Liver (tissue), 3 donors: ENCODE results near the gene SETD1B.

Experiments
- ATF3 ChIP-seq: IDR thresholded peaks from 2 replicates; pipeline ENCODE4 v1.6.1; 2016; ENCODE audit warnings: antibody characterized with exemption
- RAD21 ChIP-seq, 2 donors: IDR thresholded peaks; 2 replicates each; pipeline ENCODE4 v1.6.1; 2016; ENCODE audit warnings: antibody characterized with exemption in 2 of 2, mild to moderate bottlenecking in 2 of 2
- RXRA ChIP-seq, 2 donors: IDR thresholded peaks; 2 replicates each; pipeline ENCODE4 v1.6.1; 2017 to 2018; ENCODE audit warnings: antibody characterized with exemption in 2 of 2, mild to moderate bottlenecking in 1 of 2
- TAF1 ChIP-seq: conservative IDR thresholded peaks from 2 replicates; pipeline ENCODE4 v1.6.1; 2016; ENCODE audit warnings: antibody characterized with exemption, mild to moderate bottlenecking
- TF ChIP-seq, protein P1 (sequence below): fragments of 150-350 bp; IDR thresholded peaks from 2 replicates; pipeline ENCODE4 v1.5.1; 2017; ENCODE audit warnings: improper control_type of control experiment, low read depth, low read length; ENCODE audit not compliant: missing input control
- TF ChIP-seq, protein P2 (sequence below): IDR thresholded peaks from 2 replicates; pipeline ENCODE4 v1.6.1; 2016; ENCODE audit warnings: antibody characterized with exemption
- donor health status: healthy.
- donor health status: healthy.

DNA sequence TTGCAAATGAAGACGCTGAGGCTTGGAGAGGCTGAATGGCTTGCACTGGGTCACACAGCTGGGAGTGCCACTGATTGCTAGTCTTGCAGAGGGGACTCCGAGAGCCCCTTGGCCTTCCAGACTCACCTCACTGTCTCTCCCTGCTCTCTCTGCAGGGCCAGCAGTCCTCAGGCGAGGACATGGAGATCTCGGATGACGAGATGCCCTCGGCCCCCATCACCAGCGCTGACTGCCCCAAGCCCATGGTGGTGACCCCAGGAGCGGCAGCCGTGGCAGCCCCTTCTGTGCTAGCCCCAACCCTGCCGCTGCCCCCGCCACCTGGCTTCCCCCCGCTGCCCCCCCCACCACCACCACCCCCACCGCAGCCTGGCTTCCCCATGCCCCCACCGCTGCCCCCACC lies 10.1 kb downstream of the SETD1B start:
- TF ChIP-seq, protein P1, sequence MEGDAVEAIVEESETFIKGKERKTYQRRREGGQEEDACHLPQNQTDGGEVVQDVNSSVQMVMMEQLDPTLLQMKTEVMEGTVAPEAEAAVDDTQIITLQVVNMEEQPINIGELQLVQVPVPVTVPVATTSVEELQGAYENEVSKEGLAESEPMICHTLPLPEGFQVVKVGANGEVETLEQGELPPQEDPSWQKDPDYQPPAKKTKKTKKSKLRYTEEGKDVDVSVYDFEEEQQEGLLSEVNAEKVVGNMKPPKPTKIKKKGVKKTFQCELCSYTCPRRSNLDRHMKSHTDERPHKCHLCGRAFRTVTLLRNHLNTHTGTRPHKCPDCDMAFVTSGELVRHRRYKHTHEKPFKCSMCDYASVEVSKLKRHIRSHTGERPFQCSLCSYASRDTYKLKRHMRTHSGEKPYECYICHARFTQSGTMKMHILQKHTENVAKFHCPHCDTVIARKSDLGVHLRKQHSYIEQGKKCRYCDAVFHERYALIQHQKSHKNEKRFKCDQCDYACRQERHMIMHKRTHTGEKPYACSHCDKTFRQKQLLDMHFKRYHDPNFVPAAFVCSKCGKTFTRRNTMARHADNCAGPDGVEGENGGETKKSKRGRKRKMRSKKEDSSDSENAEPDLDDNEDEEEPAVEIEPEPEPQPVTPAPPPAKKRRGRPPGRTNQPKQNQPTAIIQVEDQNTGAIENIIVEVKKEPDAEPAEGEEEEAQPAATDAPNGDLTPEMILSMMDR, result no peak
- TF ChIP-seq RXRA (IDR thresholded peaks at IDR 0.05), result no peak
- TF ChIP-seq RAD21 (IDR thresholded peaks at IDR 0.05), result no peak
- no peak for TF ChIP-seq TAF1
- TF ChIP-seq, protein P2, sequence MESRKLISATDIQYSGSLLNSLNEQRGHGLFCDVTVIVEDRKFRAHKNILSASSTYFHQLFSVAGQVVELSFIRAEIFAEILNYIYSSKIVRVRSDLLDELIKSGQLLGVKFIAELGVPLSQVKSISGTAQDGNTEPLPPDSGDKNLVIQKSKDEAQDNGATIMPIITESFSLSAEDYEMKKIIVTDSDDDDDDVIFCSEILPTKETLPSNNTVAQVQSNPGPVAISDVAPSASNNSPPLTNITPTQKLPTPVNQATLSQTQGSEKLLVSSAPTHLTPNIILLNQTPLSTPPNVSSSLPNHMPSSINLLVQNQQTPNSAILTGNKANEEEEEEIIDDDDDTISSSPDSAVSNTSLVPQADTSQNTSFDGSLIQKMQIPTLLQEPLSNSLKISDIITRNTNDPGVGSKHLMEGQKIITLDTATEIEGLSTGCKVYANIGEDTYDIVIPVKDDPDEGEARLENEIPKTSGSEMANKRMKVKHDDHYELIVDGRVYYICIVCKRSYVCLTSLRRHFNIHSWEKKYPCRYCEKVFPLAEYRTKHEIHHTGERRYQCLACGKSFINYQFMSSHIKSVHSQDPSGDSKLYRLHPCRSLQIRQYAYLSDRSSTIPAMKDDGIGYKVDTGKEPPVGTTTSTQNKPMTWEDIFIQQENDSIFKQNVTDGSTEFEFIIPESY, result no peak
- TF ChIP-seq ATF3, result no peak
